ENCODE measurements around the gene ALB.

The ALB gene

GRCh38 chr4:73435984-73436383 is 31.9 kb downstream of the ALB start, which contains the start of gene AFP:
Gene AFP (plus strand): TSS chr4:73436221. CDS start chr4:73436263, 42 bp downstream.
- TF ChIP-seq CTCF (IDR thresholded peaks at IDR 0.05), result no peak

GRCh38 chr4:73436674-73437557 is 32.8 kb downstream of the ALB start:
- TF ChIP-seq CTCF (IDR thresholded peaks at IDR 0.05), result no peak

GRCh38 chr4:73437558-73437956 is 33.5 kb downstream of the ALB start:
- TF ChIP-seq CTCF (IDR thresholded peaks at IDR 0.05), result no peak

- TF ChIP-seq CTCF (IDR thresholded peaks at IDR 0.05), result no peak
Observed at GRCh38 chr4:73438048-73438447, 34.0 kb downstream of the ALB start.

- TF ChIP-seq CTCF (IDR thresholded peaks at IDR 0.05), result no peak
Observed at GRCh38 chr4:73438582-73439215, 34.6 kb downstream of the ALB start.

- TF ChIP-seq CTCF (IDR thresholded peaks at IDR 0.05), result no peak
Observed at GRCh38 chr4:73439445-73439844, 35.4 kb downstream of the ALB start.

GRCh38 chr4:73439991-73440390 is 35.9 kb downstream of the ALB start:
- TF ChIP-seq CTCF (IDR thresholded peaks at IDR 0.05), result no peak
